Kidney (tissue), 14 donors: Measurements from ENCODE around the gene DNM2. TPM values are rescaled to one million over a fixed set of nuclear protein-coding genes. Genes with fewer than 3 reads are reported as not detected.

ENCODE experiments used
- DNase-seq, 5 donors: peaks; one replicate each; pipeline ENCODE4 v3.0.0-alpha.2; 2013 to 2020
- FAIRE-seq: peaks from 2 replicates; lab custom pipeline; 2012; peaks lifted over from hg19 to GRCh38; lab: Jason Lieb, UNC
- H3K27ac ChIP-seq, 2 donors: one replicate each; pipeline ENCODE4 v1.7.0; 2013; ENCODE audit warnings: low read depth in 2 of 2, low read length in 2 of 2, inconsistent platforms in 1 of 2
- H3K27me3 ChIP-seq: one replicate; pipeline ENCODE4 v1.7.1; 2013; ENCODE audit warnings: low read length, inconsistent platforms; ENCODE audit not compliant: control insufficient read depth, insufficient read depth
- H3K36me3 ChIP-seq, 3 donors: one replicate each; pipeline versions ENCODE4 v1.7.0 to v1.7.1; 2013; ENCODE audit warnings: low read length in 3 of 3, control low read depth in 1 of 3, inconsistent platforms in 1 of 3; ENCODE audit not compliant: insufficient read depth in 3 of 3, control insufficient read depth in 2 of 3
- H3K4me1 ChIP-seq, 3 donors: one replicate each; pipeline versions ENCODE4 v1.7.0 to v1.7.1; 2013; ENCODE audit warnings: low read length in 3 of 3, inconsistent platforms in 1 of 3, low read depth in 1 of 3; ENCODE audit not compliant: control insufficient read depth in 2 of 3, insufficient read depth in 2 of 3
- H3K4me3 ChIP-seq, 3 donors: one replicate each; pipeline versions ENCODE4 v1.7.0 to v1.8.1; 2013; ENCODE audit warnings: low read length in 3 of 3, control low read depth in 1 of 3, inconsistent platforms in 1 of 3
- H3K9ac ChIP-seq, 3 donors: one replicate each; pipeline versions ENCODE4 v1.7.0 to v1.7.1; 2013; ENCODE audit warnings: low read length in 3 of 3, control low read depth in 1 of 3, inconsistent platforms in 1 of 3
- H3K9me3 ChIP-seq, 3 donors: one replicate each; pipeline versions ENCODE4 v1.7.0 to v1.7.1; 2013; ENCODE audit warnings: low read length in 3 of 3, control low read depth in 1 of 3, inconsistent platforms in 1 of 3; ENCODE audit not compliant: control insufficient read depth in 2 of 3, insufficient read depth in 1 of 3
- CTCF ChIP-seq: IDR thresholded peaks from 3 replicates; pipeline ENCODE4 v1.5.1; 2012; ENCODE audit warnings: mild to moderate bottlenecking, moderate library complexity, borderline replicate concordance; ENCODE audit not compliant: insufficient read depth; ENCODE audit errors: extremely low read depth
- intact Hi-C: fragments of 100-400 bp; cut with DNase I; formaldehyde crosslinking; loops from one replicate; pipeline ENCODE4 v1.11.1; 2022
- polyA plus RNA-seq: library from polyadenylated mRNA; stranded (reverse); fragments of 350-450 nt; fragmentation: Illumina TruSeq; extraction: RNeasy Lipid Tissue Mini Kit (QIAGEN cat#74804); gene quantifications from one replicate; pipeline ENCODE4 v1.2.3, GENCODE V29; 2014; ENCODE audit warnings: low read depth, low replicate concordance; ENCODE audit not compliant: insufficient read depth
- total RNA-seq: library from RNA; stranded (reverse); fragmentation: NEBNext Ultra II Directional; extraction: Animal tissue kit (Norgen Biotek cat#: 25700); gene quantifications from one replicate; pipeline ENCODE4 v1.2.1, GENCODE V29; 2021
- donor health status: control.
- donor health status: control.
- donor health status: control.
- donor health status: control.
- donor health status: control.
- donor health status: DM: yes; HTN: yes; CAD: no.
- donor health status: Normal renal cell carcinoma (clear cell type).

DNM2 gene
- total and polyA plus RNA-seq, 2 donors from 2014 or later, result 79.0 to 226 TPM

- intact Hi-C loops, result no loop called here
- H3K27ac ChIP-seq, result no peak overlapping the region
- peaks cover 0 to 3% (median 0%) of the 10 kb centered on the region in 3 donors for H3K36me3 ChIP-seq
- peaks cover 0 to 10% (median 9%) of the 10 kb centered on the region in 3 donors for H3K4me1 ChIP-seq
- H3K9ac ChIP-seq, result no peak overlapping the region
- no peak overlapping the region for H3K4me3 ChIP-seq
- DNase-seq (no peak), FAIRE-seq (no peak)
- H3K27me3 ChIP-seq, result no peaks in the 10 kb centered on the region
- H3K9me3 ChIP-seq, result peaks cover 0 to 7% (median 0%) of the 10 kb centered on the region in 3 donors
- TF ChIP-seq CTCF, result no peak
These were observed 120.5 kb downstream of the DNM2 start for GRCh38 chr19:10838377-10838776.

GRCh38 chr19:10839114-10840050, 121.5 kb downstream of the DNM2 start:
- Histone ChIP-seq H3K27ac (no peak overlapping the region), H3K4me3 (no peak overlapping the region), H3K27me3 (no peaks in the 10 kb centered on the region), H3K9ac (no peak overlapping the region), H3K4me1 (peaks cover 0 to 10% (median 9%) of the 10 kb centered on the region in 3 donors), H3K9me3 (peaks cover 0 to 7% (median 0%) of the 10 kb centered on the region in 3 donors), H3K36me3 (no peaks in the 10 kb centered on the region)
- intact Hi-C loops, result no loop called here
- no peak for DNase-seq
- no peak for TF ChIP-seq CTCF
- no peak for FAIRE-seq

GRCh38 chr19:10842788-10843187, 124.9 kb downstream of the DNM2 start:
- no peaks in the 10 kb centered on the region for H3K4me1 ChIP-seq
- H3K36me3 ChIP-seq, result no peaks in the 10 kb centered on the region
- no peaks in the 10 kb centered on the region for H3K27me3 ChIP-seq
- H3K9ac ChIP-seq, result no peak overlapping the region
- DNase-seq (no peak), FAIRE-seq (no peak)
- H3K27ac ChIP-seq, result no peak overlapping the region
- peaks cover 0 to 8% (median 0%) of the 10 kb centered on the region in 3 donors for H3K9me3 ChIP-seq
- intact Hi-C loops, result no loop called here
- no peak for TF ChIP-seq CTCF
- H3K4me3 ChIP-seq, result no peak overlapping the region
